Measurements from ENCODE around the gene MASP1. TPM values are rescaled to one million over a fixed set of nuclear protein-coding genes. Genes with fewer than 3 reads are reported as not detected.

MASP1 gene
- total RNA-seq, 1 donor from 2014 or later, result 2.0 TPM

DNA sequence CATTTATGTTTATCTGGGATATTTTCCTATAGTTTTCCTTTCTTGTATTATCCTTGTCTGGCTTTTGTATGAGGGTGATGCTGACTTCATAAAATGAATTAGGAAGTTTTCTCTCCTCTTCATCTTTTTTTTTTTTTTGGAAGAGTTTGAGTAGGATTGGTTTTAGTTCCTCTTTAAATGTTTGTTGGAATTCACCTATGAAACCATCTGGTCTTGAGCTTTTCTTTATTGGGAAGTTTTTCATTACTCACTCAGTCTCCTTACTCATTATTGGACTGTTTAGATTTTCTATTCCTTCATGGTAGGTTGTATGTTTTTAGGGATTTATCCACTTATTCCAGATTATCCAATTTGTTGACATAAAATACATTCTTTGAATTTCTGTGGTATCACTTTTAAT, 18.7 kb upstream of the MASP1 start:
- Mint-ChIP-seq H3K4me1 (ENCODE audit: low read depth) (no peaks in the 10 kb centered on the region), H3K27me3 (ENCODE audit: low read depth) (peaks cover 30% of the 10 kb centered on the region), H3K9me3 (ENCODE audit: low read depth) (peaks cover 8% of the 10 kb centered on the region), H3K36me3 (ENCODE audit: low read depth) (peaks cover 7% of the 10 kb centered on the region), H3K27ac (ENCODE audit: unreplicated experiment) (no peak overlapping the region), H3K4me3 (ENCODE audit: unreplicated experiment) (no peak overlapping the region)
- DNase-seq (ENCODE audit: low spot score), result no peak
- TF ChIP-seq, protein P1, sequence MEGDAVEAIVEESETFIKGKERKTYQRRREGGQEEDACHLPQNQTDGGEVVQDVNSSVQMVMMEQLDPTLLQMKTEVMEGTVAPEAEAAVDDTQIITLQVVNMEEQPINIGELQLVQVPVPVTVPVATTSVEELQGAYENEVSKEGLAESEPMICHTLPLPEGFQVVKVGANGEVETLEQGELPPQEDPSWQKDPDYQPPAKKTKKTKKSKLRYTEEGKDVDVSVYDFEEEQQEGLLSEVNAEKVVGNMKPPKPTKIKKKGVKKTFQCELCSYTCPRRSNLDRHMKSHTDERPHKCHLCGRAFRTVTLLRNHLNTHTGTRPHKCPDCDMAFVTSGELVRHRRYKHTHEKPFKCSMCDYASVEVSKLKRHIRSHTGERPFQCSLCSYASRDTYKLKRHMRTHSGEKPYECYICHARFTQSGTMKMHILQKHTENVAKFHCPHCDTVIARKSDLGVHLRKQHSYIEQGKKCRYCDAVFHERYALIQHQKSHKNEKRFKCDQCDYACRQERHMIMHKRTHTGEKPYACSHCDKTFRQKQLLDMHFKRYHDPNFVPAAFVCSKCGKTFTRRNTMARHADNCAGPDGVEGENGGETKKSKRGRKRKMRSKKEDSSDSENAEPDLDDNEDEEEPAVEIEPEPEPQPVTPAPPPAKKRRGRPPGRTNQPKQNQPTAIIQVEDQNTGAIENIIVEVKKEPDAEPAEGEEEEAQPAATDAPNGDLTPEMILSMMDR (IDR thresholded peaks at IDR 0.05), result no peak

DNA sequence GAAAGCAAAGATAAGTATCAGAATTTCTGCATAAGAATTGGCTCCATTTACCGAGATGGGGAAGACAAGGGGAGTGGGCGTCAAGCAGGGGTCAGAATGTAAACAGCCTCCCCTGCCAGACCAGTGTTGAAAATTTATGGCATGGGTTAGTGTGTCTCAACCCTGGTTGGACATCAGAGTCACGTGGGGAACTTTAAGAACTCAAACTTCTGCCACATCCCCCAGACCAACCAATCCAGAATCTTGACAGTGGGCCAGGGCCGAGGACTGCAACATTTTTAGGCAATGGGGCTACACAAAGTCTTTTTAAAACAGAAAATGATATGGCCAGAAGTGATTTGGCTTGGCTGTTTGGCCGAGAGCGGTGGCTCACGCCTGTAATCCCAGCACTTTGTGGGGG, 14.3 kb upstream of the MASP1 start:
- TF ChIP-seq, protein P1 (IDR thresholded peaks at IDR 0.05), result no peak
- Mint-ChIP-seq H3K27ac (ENCODE audit: unreplicated experiment) (no peak overlapping the region), H3K9me3 (ENCODE audit: low read depth) (peaks cover 22% of the 10 kb centered on the region), H3K4me3 (ENCODE audit: unreplicated experiment) (no peak overlapping the region), H3K27me3 (ENCODE audit: low read depth) (peaks cover 21% of the 10 kb centered on the region), H3K4me1 (ENCODE audit: low read depth) (no peaks in the 10 kb centered on the region), H3K36me3 (ENCODE audit: low read depth) (peaks cover 6% of the 10 kb centered on the region)
- no peak for DNase-seq (ENCODE audit: low spot score)

DNA sequence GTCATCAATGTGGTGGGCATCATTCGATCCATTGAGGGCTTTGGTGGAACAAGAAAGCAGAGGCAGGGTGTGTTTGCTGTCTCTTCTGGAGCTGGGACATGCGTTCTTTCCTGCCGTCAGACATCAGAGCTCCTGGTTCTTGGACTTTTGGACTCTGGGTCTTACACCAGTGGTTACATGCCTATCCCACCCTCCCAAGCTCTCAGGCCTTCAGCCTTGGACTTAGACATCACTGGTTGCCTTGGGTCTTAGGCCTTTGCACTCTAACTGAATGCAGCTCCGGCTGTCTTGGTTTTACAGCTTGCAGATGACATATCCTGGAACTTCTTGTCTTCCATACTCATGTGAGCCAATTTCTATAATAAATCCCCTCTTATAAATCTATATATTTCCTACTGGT, 8.1 kb upstream of the MASP1 start:
- DNase-seq (ENCODE audit: low spot score), result no peak
- H3K27ac Mint-ChIP-seq (ENCODE audit: unreplicated experiment), result no peak overlapping the region
- no peak overlapping the region for H3K4me3 Mint-ChIP-seq (ENCODE audit: unreplicated experiment)
- peaks cover 3% of the 10 kb centered on the region for H3K36me3 Mint-ChIP-seq (ENCODE audit: low read depth)
- TF ChIP-seq, protein P1 (IDR thresholded peaks at IDR 0.05), result no peak
- no peaks in the 10 kb centered on the region for H3K4me1 Mint-ChIP-seq (ENCODE audit: low read depth)
- H3K27me3 Mint-ChIP-seq (ENCODE audit: low read depth), result peaks cover 11% of the 10 kb centered on the region
- H3K9me3 Mint-ChIP-seq (ENCODE audit: low read depth), result peaks cover 17% of the 10 kb centered on the region

DNA sequence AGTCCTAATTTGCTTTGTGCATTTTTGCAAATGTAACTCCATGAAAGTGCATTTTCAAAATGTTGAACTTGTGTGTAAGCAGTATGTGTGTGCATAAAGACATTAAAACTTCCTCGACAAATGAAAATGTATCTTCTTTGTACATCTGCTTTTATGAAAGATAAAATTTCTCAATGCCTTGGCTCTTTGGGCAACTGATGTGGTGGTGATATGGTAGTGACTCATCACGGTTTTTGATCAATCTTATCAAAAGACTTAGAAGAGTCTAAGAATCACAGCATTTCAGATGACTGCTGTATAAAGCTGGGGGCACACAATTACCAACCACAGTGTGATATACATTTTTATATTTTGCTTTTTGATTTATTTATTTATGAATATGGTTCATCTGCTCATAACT, 5.4 kb upstream of the MASP1 start:
- TF ChIP-seq, protein P1 (IDR thresholded peaks at IDR 0.05), result no peak
- peaks cover under 1% of the 10 kb centered on the region for H3K4me1 Mint-ChIP-seq (ENCODE audit: low read depth)
- DNase-seq (ENCODE audit: low spot score), result no peak
- H3K4me3 Mint-ChIP-seq (ENCODE audit: unreplicated experiment), result no peak overlapping the region
- H3K36me3 Mint-ChIP-seq (ENCODE audit: low read depth), result no peaks in the 10 kb centered on the region
- peaks cover 9% of the 10 kb centered on the region for H3K9me3 Mint-ChIP-seq (ENCODE audit: low read depth)
- no peak overlapping the region for H3K27ac Mint-ChIP-seq (ENCODE audit: unreplicated experiment)
- peaks cover 2% of the 10 kb centered on the region for H3K27me3 Mint-ChIP-seq (ENCODE audit: low read depth)

DNA sequence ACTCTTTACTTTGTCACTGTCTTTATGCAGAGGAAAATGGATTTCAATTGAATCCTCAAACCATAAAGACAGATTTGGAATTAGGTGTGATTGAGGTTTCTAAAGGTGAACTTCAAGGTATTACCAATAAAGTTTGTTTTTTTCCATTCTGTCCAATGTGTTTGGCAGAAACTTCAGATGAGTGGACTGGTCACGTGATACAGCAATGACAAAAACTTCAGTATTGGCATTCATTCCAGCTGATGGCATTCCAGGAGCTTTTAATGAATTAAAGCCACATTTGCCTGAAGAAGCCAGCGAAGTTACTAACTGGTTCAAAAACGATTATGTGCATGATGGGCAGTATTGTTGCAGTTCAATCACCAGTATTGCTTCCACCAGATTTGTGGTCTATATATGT, 4.5 kb upstream of the MASP1 start:
- Mint-ChIP-seq H3K27me3 (ENCODE audit: low read depth) (peaks cover 2% of the 10 kb centered on the region), H3K36me3 (ENCODE audit: low read depth) (no peaks in the 10 kb centered on the region), H3K9me3 (ENCODE audit: low read depth) (peaks cover 3% of the 10 kb centered on the region), H3K4me1 (ENCODE audit: low read depth) (peaks cover 9% of the 10 kb centered on the region), H3K27ac (ENCODE audit: unreplicated experiment) (no peak overlapping the region), H3K4me3 (ENCODE audit: unreplicated experiment) (no peak overlapping the region)
- no peak for DNase-seq (ENCODE audit: low spot score)
- TF ChIP-seq, protein P1 (IDR thresholded peaks at IDR 0.05), result no peak
